ENCODE data around the gene FLT4.

Gene FLT4

DNA sequence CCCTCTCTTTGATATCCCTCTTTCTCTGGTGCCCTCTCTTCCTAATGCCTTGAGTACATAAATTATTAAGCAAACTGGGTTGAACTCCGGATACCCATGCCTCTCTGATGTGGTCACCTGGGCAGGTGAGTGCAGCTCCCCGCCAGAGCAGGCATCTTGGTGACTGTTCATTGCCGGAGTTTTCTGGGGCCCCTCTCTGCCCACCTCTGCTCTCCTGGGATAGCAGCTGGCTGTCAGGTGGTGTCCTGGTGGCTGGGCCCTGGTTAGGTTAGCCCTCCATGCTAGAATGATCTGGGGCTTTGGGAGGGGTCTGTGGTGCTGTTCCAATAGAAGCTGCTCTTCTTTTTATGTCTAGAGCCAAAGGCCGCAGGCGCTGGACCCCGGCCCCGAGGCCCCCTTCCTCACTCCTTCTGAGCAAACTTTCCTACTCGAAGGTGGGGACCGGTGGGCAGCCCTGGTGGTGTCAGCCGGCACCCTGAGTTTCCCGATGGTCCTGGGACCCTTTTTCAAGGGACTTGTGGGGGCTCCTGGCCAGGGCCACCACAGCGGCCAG, 53.2 kb downstream of the FLT4 start:
- in situ Hi-C loops (cut with HindIII; ENCODE audit: low sequenced_read_pairs): no loop called here

DNA sequence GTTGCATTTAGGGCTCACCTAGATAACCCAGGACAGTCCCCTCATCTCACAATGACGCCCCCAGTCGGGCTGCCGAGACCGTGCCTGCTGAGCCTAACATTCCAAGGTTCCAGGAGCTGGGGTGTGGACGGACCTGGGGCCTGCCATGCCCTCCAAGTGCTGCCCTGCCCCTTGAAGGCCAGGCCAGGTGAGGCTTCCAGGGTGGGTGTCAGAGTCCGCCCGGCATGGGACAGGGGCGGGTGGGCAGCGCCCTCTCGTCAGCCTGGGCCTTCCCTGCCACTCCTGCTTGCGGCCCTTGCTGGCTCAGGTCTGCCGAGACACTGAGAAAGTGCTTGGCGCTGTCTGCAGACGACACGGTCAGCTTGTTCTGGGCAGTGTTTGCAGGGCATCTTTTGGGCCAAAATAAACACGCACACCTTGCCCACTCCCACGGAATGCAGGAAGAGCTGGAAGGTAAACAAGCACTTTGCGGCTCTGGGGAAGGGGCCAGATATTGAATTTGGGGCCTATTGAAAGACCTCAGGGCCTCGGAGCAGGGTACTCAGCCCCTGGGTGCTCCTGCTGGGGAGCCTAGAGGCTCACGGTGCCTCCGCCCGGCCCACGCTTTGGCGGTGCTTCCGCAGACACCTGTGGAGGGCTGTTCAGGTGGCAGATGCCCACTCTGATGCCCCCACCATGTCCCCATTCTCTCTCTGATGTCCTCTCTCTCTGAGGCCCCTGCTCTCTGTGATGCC, 53.9 kb downstream of the FLT4 start:
- in situ Hi-C loops (cut with HindIII; ENCODE audit: low sequenced_read_pairs): no loop called here

GRCh38 chr5:180595046-180595379, 54.4 kb downstream of the FLT4 start:
- in situ Hi-C loops (cut with HindIII; ENCODE audit: low sequenced_read_pairs): no loop called here

- in situ Hi-C loops (cut with HindIII; ENCODE audit: low sequenced_read_pairs): no loop called here
These were observed 54.9 kb downstream of the FLT4 start for GRCh38 chr5:180594311-180595045.

DNA sequence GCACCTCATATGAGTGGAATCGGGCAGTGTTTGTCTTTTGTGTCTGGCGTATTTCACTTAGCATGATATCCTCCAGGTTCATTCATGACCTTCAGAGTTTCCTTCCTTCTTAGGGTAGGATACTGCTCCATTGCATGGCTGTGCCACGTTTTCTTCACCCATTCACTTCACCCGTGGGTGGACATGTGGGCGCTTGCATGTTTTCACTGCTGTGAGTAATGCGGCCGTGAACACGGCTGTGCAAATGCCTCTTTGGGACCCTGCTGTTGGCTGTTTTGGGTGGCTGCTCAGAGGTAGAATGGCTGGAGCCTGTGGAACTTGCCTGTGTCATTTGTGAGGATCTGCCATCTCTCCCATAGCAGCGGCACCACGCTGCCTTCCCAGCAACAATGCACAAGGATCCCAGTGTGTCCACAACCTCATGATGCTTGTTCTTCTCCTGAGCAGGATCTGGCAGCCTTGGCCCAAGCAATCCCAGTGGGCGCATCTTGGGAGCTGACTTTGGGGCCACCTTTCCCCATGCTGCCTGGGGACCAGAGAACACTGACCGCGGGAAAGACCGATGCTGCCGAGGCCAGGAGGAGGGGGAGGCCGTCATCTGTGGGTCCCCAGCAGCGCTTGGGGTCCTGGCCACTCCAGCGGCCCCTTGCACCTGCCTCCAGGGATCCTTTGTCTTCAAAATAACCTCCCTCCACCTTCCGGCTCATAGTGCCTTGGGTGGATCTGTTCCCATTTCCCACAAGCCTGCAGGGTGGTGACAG, 55.8 kb downstream of the FLT4 start:
- in situ Hi-C loops (cut with HindIII; ENCODE audit: low sequenced_read_pairs): no loop called here

- in situ Hi-C loops (cut with HindIII; ENCODE audit: low sequenced_read_pairs): no loop called here
These were observed 57.2 kb downstream of the FLT4 start for GRCh38 chr5:180592176-180592575.

DNA sequence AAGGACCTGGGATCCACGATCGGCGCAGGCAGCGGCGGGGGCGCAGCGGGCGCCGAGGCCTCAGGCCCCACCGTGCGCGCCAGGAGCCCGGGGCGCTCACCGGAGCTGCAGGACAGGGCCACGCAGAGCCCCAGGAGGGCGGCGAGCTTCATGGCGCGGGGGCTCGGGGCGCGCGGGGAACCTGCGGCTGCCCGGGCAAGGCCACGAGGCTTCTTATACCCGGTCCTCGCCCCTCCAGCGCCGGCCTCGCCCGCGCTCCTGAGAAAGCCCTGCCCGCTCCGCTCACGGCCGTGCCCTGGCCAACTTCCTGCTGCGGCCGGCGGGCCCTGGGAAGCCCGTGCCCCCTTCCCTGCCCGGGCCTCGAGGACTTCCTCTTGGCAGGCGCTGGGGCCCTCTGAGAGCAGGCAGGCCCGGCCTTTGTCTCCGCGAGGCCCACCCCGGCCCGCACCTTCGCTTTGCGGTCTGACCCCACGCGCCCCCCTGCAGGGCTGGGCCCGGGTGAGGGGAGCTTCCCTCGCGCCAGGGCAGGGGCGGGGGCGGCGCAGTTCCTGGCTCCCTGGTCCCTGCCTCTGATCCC, 58.0 kb downstream of the FLT4 start, which contains the start of gene SCGB3A1:
TSS of gene SCGB3A1 (minus strand) at position 189 of the 577 bp plus-strand sequence. CDS start at position 152, 37 bp downstream.
- in situ Hi-C loops (cut with HindIII; ENCODE audit: low sequenced_read_pairs): no loop called here

GRCh38 chr5:180590543-180591310, 58.7 kb downstream of the FLT4 start:
- in situ Hi-C loops (cut with HindIII; ENCODE audit: low sequenced_read_pairs): no loop called here

DNA sequence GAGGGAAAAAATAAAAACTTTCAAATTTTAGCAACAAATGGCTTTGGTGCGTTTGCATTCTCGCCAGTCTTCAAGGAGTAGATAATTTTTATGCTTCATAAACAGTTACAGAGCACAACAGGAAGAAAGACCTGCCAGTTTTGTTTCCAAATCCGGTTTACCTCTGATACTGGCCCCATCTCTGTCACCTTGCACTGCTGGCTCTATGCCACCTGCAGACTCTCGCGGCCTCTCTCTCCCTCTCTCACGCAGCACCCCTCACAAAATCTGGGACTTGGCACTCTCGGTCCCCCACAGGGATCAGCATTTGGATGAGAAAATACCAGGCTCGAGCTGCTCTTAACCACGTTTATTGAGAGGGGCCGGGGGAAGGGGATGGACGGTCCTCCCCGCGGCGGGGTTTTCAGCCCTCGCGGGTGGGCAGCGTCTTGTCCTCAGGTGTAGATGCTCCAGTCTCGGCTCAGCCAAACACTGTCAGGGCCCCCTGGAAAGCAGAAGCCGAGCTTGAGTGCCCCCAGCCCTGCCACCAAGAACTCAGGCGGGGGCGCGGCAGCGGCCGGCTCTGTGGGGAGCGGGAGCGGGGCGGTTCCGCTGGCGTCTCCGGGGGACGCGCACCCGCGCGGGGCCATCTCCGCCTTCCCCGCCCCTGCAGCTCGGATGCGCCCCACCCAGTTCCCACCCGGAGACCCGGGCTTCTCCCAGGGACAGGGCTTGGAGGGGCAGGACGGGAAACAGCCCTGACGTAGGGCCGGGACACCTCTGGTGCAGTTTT, 59.4 kb downstream of the FLT4 start:
- in situ Hi-C loops (cut with HindIII; ENCODE audit: low sequenced_read_pairs): no loop called here

DNA sequence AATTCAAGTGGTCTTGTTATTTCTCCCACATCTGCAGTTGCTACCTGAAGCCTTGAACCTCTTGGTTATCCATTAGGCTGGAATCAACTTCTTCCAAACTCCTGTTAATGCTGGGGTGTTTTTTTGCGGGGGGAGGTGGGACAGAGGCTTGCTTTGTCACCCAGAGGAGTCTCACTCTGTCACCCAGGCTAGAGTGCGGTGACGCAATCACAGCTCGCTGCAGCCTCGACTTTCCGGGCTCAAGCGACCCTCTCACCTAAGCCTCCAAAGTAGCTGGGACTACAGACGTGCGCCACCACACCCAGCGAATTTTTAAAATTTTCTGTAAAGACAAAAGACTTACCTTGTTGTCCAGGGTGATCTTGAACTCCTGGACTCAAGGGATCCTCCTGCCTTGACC, 62.5 kb downstream of the FLT4 start:
- in situ Hi-C loops (cut with HindIII; ENCODE audit: low sequenced_read_pairs): no loop called here

GRCh38 chr5:180586204-180586603, 63.2 kb downstream of the FLT4 start:
- in situ Hi-C loops (cut with HindIII; ENCODE audit: low sequenced_read_pairs): no loop called here

- in situ Hi-C loops (cut with HindIII; ENCODE audit: low sequenced_read_pairs): loop anchor here (5.0 kb wide), 2 partner anchors 36 to 84 kb away; no protein-coding TSS in a partner anchor
These were observed 65.7 kb downstream of the FLT4 start for GRCh38 chr5:180583738-180584137.

DNA sequence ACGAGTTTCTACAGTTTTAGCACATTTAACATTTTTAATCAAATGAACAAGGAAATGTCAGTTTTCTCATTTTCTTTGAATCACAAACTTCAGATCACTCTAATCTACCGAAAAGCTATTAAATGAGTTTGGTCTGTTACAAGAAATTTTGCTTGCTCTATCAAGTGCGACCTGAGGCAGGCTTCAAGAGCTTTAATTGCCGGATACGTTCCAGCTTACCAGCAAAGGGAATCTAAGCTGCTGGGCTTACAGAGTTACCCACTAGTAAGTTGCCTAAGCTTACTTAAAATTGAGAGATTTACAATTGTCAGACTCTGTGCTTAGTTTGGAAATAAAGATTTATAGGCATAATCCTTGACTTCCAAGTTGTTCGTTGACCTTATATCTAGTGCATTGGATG, 68.7 kb downstream of the FLT4 start:
- in situ Hi-C loops (cut with HindIII; ENCODE audit: low sequenced_read_pairs): loop anchor here (5.0 kb wide), 2 partner anchors 33 to 87 kb away; no protein-coding TSS in a partner anchor

GRCh38 chr5:180575571-180575970, 73.8 kb downstream of the FLT4 start:
- in situ Hi-C loops (cut with HindIII; ENCODE audit: low sequenced_read_pairs): no loop called here

- in situ Hi-C loops (cut with HindIII; ENCODE audit: low sequenced_read_pairs): no loop called here
These were observed 80.5 kb downstream of the FLT4 start for GRCh38 chr5:180568914-180569313.

DNA sequence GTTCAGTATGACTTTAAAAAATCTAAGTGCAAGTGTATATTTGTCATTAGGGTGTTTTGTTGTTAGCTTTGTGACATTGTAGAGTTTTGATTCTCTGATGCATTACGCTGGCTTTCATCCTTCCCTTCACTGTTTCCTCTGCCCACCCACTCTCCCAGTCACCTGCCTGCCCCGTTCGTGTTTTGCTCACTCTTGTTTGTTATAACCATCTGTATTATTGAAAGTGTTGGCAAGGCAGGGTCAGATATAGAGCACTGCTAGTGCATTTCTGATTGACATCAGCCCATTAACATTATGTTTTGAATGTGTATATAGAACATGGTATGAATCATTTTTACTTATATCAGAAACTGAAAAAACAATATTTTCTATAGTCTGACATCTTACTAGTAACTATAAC, 85.4 kb downstream of the FLT4 start:
- in situ Hi-C loops (cut with HindIII; ENCODE audit: low sequenced_read_pairs): loop anchor here (5.0 kb wide), 1 partner anchor 83 kb away; the partner anchor contains the start of gene FLT4

DNA sequence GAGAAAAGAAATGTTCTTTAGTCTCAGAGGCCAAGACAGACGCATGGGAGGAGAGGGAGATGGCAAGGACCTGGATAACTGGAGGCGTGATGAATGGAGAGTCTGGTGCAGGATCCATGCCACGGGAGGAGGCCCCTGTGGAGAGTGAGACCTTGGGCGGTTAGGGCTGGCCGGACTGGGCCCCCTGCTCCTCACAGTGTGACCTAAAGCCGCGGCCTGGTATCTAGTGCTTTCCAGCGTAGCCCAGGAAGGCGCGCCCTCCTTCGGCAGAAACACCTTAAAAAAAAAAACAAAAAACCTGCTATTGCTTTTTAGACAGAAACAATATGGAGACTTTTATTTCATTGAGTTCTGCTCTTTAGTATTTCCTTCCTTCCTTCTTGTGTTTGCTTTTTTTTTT, 91.2 kb downstream of the FLT4 start:
- in situ Hi-C loops (cut with HindIII; ENCODE audit: low sequenced_read_pairs): no loop called here

DNA sequence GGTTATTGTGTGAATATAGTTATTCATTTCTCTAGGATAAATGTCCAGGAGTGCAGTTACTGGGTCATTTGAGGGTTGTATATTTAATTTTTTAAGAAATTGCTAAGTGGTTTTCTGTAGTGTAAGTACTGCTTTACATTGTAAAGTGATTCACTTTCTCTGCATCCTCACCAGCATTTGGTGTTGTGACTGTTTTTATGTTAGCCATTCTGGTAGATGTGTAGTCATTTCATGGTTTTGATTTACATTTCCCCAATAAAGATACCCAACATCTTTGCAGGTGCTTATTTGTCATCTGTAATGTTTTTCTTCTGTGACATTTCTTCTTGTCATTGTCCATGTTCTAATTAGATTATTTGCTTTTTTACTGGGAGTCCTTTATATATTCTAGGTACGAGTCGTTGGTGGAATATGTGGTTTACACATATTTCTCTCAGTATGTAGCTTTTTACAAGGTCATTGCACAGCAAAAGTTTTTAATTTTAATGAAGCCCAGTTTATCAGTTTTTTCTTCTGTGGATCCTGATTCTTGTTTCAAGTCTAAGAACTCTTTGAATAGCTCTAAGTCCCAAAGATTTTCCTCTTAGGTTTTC, 92.1 kb downstream of the FLT4 start:
- in situ Hi-C loops (cut with HindIII; ENCODE audit: low sequenced_read_pairs): no loop called here

Measured in endothelial cell of hepatic sinusoid (primary cell).